Measurements from ENCODE around the gene VAMP1. TPM values are rescaled to one million over a fixed set of nuclear protein-coding genes. Genes with fewer than 3 reads are reported as not detected.

Gene VAMP1
- total RNA-seq, 6 experiments from 2014 or later: 8.6 to 13.0 (median 10.8) TPM

DNA sequence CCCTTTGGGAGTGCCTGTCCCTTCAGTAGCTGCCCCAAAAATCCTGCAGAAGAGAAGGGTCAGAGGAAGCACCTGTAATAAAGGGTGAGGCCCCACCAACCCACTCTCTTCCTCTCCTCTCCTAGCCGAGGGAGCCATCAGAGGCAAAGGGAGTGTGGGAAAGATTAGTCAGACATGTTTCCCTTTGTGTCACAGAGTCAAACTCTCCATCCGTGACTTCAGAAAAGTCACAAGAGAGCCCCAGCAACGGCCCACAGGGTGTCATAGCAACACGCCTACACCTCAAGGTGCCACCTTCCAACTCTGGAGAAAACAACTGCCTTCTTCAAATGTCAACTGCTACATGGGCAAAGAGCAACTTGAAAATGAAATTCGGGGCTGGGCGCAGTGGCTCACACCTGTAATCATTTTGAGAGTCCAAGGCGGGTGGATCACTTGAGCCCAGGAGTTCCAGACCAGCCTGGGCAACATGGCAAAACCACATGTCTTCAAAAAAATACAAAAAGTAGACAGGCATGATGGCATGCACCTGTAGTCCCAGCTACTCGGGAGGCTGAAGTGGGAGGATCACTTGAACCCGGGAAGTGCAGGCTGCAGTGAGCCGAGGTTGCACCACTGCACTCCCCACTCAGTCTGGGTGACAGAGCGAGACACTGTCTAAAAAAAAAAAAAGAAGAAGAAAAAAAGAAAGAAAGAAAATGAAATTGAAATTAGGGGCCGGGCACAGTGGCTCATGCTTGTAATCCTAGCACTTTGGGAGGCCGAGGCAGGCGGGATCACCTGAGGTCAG is 43.4 kb downstream of the VAMP1 start:
- Mint-ChIP-seq H3K4me3 (no peak overlapping the region), H3K27me3 (ENCODE audit: insufficient read depth) (peaks cover 1% of the 10 kb centered on the region; the same call in 1 of the 2 replicates), H3K27ac (no peak overlapping the region), H3K36me3 (ENCODE audit: low read depth) (no peaks in the 10 kb centered on the region), H3K9me3 (no peaks in the 10 kb centered on the region), H3K4me1 (ENCODE audit: low read depth) (peaks cover 30% of the 10 kb centered on the region)
- DNase-seq: no peak
- TF ChIP-seq, protein P1, sequence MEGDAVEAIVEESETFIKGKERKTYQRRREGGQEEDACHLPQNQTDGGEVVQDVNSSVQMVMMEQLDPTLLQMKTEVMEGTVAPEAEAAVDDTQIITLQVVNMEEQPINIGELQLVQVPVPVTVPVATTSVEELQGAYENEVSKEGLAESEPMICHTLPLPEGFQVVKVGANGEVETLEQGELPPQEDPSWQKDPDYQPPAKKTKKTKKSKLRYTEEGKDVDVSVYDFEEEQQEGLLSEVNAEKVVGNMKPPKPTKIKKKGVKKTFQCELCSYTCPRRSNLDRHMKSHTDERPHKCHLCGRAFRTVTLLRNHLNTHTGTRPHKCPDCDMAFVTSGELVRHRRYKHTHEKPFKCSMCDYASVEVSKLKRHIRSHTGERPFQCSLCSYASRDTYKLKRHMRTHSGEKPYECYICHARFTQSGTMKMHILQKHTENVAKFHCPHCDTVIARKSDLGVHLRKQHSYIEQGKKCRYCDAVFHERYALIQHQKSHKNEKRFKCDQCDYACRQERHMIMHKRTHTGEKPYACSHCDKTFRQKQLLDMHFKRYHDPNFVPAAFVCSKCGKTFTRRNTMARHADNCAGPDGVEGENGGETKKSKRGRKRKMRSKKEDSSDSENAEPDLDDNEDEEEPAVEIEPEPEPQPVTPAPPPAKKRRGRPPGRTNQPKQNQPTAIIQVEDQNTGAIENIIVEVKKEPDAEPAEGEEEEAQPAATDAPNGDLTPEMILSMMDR (IDR thresholded peaks at IDR 0.05): no peak

DNA sequence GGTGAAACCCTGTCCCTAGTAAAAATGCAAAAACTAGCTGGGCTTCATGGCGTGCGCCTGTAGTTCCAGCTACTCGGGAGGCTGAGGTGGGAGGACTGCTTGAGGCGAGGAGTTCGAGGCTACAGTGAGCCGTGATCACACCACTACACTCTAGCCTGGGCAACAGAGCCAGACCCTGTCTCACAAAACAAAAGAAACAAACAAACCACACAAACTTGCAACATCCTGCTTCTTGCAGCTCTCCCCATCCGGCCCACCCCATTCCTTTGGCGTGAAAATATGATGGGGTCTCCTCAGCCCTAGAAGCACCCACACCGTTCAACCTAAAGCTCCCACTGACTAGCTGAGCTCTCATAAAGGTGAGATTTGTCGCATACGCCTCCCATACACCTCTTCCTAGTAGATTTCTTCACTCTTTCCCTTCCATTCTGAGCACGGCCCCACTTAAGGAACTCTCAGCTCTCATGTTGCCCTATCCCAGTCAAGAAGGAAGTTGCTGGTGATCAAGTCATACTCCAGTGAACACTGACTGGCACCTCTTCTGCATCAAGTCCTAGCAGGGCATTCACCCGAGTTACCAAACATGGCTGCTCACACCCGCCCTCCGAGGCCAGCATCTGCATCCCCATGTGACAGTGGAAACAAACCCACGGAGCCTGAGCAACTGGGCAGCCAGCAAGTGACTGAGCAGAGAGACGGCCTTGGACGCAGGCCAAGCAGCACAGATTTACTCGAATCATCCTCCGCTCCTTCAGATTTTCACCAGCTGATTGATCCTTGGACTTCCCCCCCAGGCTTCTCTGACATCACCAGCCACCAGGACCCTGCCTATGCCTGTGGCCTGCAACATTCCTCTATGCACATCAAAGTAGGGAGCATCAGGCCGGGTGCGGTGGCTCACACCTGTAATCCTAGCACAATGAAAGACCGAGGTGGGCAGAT is 44.6 kb downstream of the VAMP1 start:
- TF ChIP-seq, protein P1 (IDR thresholded peaks at IDR 0.05): no peak
- Mint-ChIP-seq H3K4me3 (no peak overlapping the region), H3K4me1 (ENCODE audit: low read depth) (peaks cover 21% of the 10 kb centered on the region), H3K27me3 (ENCODE audit: insufficient read depth) (peaks cover 1% of the 10 kb centered on the region; the same call in 1 of the 2 replicates), H3K36me3 (ENCODE audit: low read depth) (no peaks in the 10 kb centered on the region), H3K27ac (no peak overlapping the region), H3K9me3 (no peaks in the 10 kb centered on the region)
- DNase-seq: no peak

DNA sequence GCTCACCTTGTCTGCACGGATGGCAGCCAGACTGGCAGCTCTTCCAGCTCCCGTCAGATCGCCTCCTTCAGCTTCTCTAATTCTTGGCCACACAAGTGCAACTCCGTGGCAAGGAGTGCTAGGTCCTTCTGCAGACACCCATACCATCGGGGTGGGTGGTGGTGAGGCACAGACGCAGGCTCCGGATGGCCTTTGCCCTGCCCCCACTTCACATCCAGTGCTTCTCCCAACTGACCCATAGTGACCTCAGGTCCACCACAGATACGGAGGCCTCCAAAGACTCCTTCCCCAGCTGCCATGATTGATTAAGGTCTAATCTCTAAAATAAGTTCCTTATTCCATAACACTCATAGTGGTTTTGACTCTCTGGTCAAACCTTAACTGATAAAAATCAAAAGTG is 45.6 kb downstream of the VAMP1 start:
- H3K27ac Mint-ChIP-seq: no peak overlapping the region
- DNase-seq: no peak
- no peak overlapping the region for H3K4me3 Mint-ChIP-seq
- H3K4me1 Mint-ChIP-seq (ENCODE audit: low read depth): peaks cover 11% of the 10 kb centered on the region
- H3K27me3 Mint-ChIP-seq (ENCODE audit: insufficient read depth): peaks cover 1% of the 10 kb centered on the region; the same call in 1 of the 2 replicates
- TF ChIP-seq, protein P1 (IDR thresholded peaks at IDR 0.05): no peak
- H3K9me3 Mint-ChIP-seq: no peaks in the 10 kb centered on the region
- no peaks in the 10 kb centered on the region for H3K36me3 Mint-ChIP-seq (ENCODE audit: low read depth)

DNA sequence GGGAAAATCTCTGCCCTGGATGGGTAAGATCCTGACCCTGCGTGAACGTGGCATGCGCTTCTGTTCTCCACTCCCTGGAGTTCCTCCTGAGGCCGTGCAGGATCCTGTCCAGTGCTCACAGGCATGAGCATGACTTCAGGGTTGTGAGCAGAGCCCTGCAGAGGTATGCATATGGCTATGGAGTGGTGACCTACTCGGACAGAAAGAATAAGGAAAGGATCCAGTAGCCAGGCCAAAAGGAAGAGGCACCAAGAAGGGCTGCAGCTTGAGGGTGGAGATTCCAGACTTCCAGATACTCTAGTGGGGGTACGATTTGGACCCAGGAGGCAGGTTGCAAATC is 46.5 kb downstream of the VAMP1 start:
- Mint-ChIP-seq H3K36me3 (ENCODE audit: low read depth) (no peaks in the 10 kb centered on the region), H3K27ac (no peak overlapping the region), H3K4me3 (no peak overlapping the region), H3K4me1 (ENCODE audit: low read depth) (peaks cover 8% of the 10 kb centered on the region; the same call in 1 of the 2 replicates), H3K9me3 (no peaks in the 10 kb centered on the region), H3K27me3 (ENCODE audit: insufficient read depth) (peaks cover 1% of the 10 kb centered on the region; the same call in 1 of the 2 replicates)
- TF ChIP-seq, protein P1 (IDR thresholded peaks at IDR 0.05): no peak
- no peak for DNase-seq

DNA sequence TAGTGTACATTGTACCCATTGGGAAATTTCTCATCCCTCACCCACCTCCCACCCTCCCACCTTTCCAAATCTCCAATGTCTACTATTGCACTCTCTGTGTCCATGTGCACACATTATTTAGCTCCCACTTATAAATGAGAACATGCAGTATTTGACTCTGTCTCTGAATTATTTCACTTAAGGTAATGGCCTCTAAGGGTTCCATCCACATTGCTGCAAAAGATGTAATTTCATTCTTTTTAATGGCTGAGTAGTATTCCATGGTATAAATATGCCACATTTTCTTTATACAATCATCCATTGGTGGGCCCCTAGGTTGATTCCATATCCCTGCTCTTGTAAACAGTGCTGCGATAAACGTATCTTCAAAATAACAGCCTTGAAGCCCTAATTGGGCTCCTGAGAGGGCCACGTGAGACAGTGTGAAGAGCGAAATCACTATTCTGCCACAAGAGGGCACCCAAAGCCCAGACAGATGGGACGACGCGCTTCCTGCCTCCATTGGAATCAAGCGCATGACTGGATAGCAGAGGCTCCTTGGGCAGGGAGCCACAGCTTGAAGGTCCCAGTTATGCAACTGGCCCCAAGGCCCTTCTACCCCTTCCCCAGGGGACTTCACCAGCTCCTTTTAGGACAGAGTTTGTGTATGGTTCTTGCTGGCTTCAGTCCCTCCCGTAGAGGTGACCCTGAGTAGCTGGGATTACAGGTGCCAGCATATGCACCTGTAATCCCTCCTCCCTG is 47.0 kb downstream of the VAMP1 start:
- H3K27ac Mint-ChIP-seq: no peak overlapping the region
- peak; percentile 81 for DNase-seq
- TF ChIP-seq, protein P1 (IDR thresholded peaks at IDR 0.05): peak; percentile 94
- H3K4me1 Mint-ChIP-seq (ENCODE audit: low read depth): peaks cover 8% of the 10 kb centered on the region; the same call in 1 of the 2 replicates
- H3K9me3 Mint-ChIP-seq: no peaks in the 10 kb centered on the region
- H3K27me3 Mint-ChIP-seq (ENCODE audit: insufficient read depth): peaks cover 1% of the 10 kb centered on the region; the same call in 1 of the 2 replicates
- no peaks in the 10 kb centered on the region for H3K36me3 Mint-ChIP-seq (ENCODE audit: low read depth)
- H3K4me3 Mint-ChIP-seq: no peak overlapping the region

Data from HFFc6 (cell line).